Neutrophil (primary cell): ENCODE measurements around the gene OGG1.

Experiments used
- H3K27ac ChIP-seq: fragments of 200-600 bp; sonication (generic); 2 replicates; pipeline ENCODE4 v1.5.1; 2016; ENCODE audit warnings: mild to moderate bottlenecking, moderate library complexity
- H3K27me3 ChIP-seq: fragments of 200-600 bp; sonication (generic); 2 replicates; pipeline ENCODE4 v1.6.0; 2016; ENCODE audit warnings: mild to moderate bottlenecking
- H3K36me3 ChIP-seq: fragments of 200-600 bp; sonication (generic); 2 replicates; pipeline ENCODE4 v1.5.1; 2017
- H3K4me1 ChIP-seq, 2 experiments: fragments of 200-600 bp in 1 of 2; sonication (generic) in 1 of 2; 1 replicate in 1 of 2; 2 replicates in 1 of 2; pipeline versions ENCODE4 v1.5.1 to v1.6.1; 2013 to 2016; ENCODE audit warnings: low read depth in 1 of 2, low read length in 1 of 2, mild to moderate bottlenecking in 1 of 2, moderate library complexity in 1 of 2; ENCODE audit not compliant: control insufficient read depth in 1 of 2, insufficient read depth in 1 of 2
- H3K4me3 ChIP-seq, 2 experiments: fragments of 200-600 bp in 1 of 2; sonication (generic) in 1 of 2; 1 replicate in 1 of 2; 2 replicates in 1 of 2; pipeline ENCODE4 v1.5.1; 2013 to 2016; ENCODE audit warnings: low read depth in 1 of 2, low read length in 1 of 2, mild to moderate bottlenecking in 1 of 2, moderate library complexity in 1 of 2
- H3K9me3 ChIP-seq: fragments of 200-600 bp; sonication (generic); 2 replicates; pipeline ENCODE4 v1.5.1; 2016
- CTCF ChIP-seq: fragments of 200-600 bp; sonication (generic); IDR thresholded peaks from 2 replicates; pipeline ENCODE4 v1.5.1; 2016; ENCODE audit warnings: antibody characterized with exemption

OGG1 gene

GRCh38 chr3:9746330-9746729 lies 3.4 kb upstream of the OGG1 start:
- peaks cover 74% of the 10 kb centered on the region for H3K36me3 ChIP-seq

GRCh38 chr3:9747267-9747666 lies 2.5 kb upstream of the OGG1 start:
- Histone ChIP-seq H3K36me3 (peaks cover 69% of the 10 kb centered on the region), H3K4me1 (peaks cover 26 to 27% of the 10 kb centered on the region in 2 experiments), H3K27me3 (no peaks in the 10 kb centered on the region), H3K9me3 (no peaks in the 10 kb centered on the region), H3K27ac (no peak overlapping the region), H3K4me3 (no peak overlapping the region)
- no peak for TF ChIP-seq CTCF

More at GRCh38 chr3:9746330-9746729, 3.4 kb upstream of the OGG1 start:
- peaks cover 18 to 21% of the 10 kb centered on the region in 2 experiments for H3K4me1 ChIP-seq
- no peaks in the 10 kb centered on the region for H3K9me3 ChIP-seq
- no peak overlapping the region for H3K4me3 ChIP-seq
- no peaks in the 10 kb centered on the region for H3K27me3 ChIP-seq
- no peak for TF ChIP-seq CTCF
- H3K27ac ChIP-seq: no peak overlapping the region

- Histone ChIP-seq H3K27ac (no peak overlapping the region), H3K9me3 (no peaks in the 10 kb centered on the region), H3K27me3 (no peaks in the 10 kb centered on the region), H3K4me3 (no peak overlapping the region), H3K4me1 (peaks cover 26 to 27% of the 10 kb centered on the region in 2 experiments), H3K36me3 (peaks cover 66% of the 10 kb centered on the region)
- no peak for TF ChIP-seq CTCF
These were observed 1.7 kb upstream of the OGG1 start for GRCh38 chr3:9748031-9748430.

GRCh38 chr3:9749296-9749644 lies 482 bp upstream of the OGG1 start:
- TF ChIP-seq CTCF: no peak
- Histone ChIP-seq H3K27me3 (no peaks in the 10 kb centered on the region), H3K36me3 (peaks cover 54% of the 10 kb centered on the region), H3K4me1 (peaks cover 29% of the 10 kb centered on the region in 2 experiments), H3K9me3 (no peaks in the 10 kb centered on the region), H3K27ac (peak overlapping the region; percentile 95), H3K4me3 (peak overlapping the region; percentile 81 to 84)

- H3K36me3 ChIP-seq: peaks cover 39% of the 10 kb centered on the region
- H3K27me3 ChIP-seq: no peaks in the 10 kb centered on the region
These were observed 1.0 kb downstream of the OGG1 start for GRCh38 chr3:9750556-9751411.

More at GRCh38 chr3:9750556-9751411, 1.0 kb downstream of the OGG1 start:
- Histone ChIP-seq H3K4me1 (peaks cover 38 to 41% of the 10 kb centered on the region in 2 experiments), H3K4me3 (peak overlapping the region; percentile 81 to 84), H3K9me3 (no peaks in the 10 kb centered on the region), H3K27ac (peak overlapping the region; percentile 95)
- no peak for TF ChIP-seq CTCF
